ENCODE measurements around the gene UQCRH. TPM values are rescaled to one million over a fixed set of nuclear protein-coding genes. Genes with fewer than 3 reads are reported as not detected.

The UQCRH gene
- total RNA-seq, 1 donor from 2014 or later, result 317 TPM

GRCh38 chr1:46302641-46303037 is 859 bp upstream of the UQCRH start:
- TF ChIP-seq CTCF (IDR thresholded peaks at IDR 0.05; ENCODE audit: unreplicated experiment), result no peak
- Mint-ChIP-seq H3K36me3 (ENCODE audit: low read depth, unreplicated experiment) (peaks cover 16% of the 10 kb centered on the region), H3K27ac (ENCODE audit: unreplicated experiment) (peak overlapping the region; percentile 78), H3K4me3 (ENCODE audit: unreplicated experiment) (peak overlapping the region; percentile 99), H3K27me3 (ENCODE audit: unreplicated experiment) (peaks cover 13% of the 10 kb centered on the region), H3K4me1 (ENCODE audit: unreplicated experiment) (peaks cover 29% of the 10 kb centered on the region), H3K9me3 (ENCODE audit: unreplicated experiment) (no peaks in the 10 kb centered on the region)
- DNase-seq (ENCODE audit: low spot score), result peak; percentile 51

- peaks cover 14% of the 10 kb centered on the region for H3K27me3 Mint-ChIP-seq (ENCODE audit: unreplicated experiment)
- no peak for DNase-seq (ENCODE audit: low spot score)
- H3K27ac Mint-ChIP-seq (ENCODE audit: unreplicated experiment), result peak overlapping the region; percentile 99
- H3K4me1 Mint-ChIP-seq (ENCODE audit: unreplicated experiment), result peaks cover 38% of the 10 kb centered on the region
- peak overlapping the region; percentile 99 for H3K4me3 Mint-ChIP-seq (ENCODE audit: unreplicated experiment)
- no peaks in the 10 kb centered on the region for H3K9me3 Mint-ChIP-seq (ENCODE audit: unreplicated experiment)
- no peak for TF ChIP-seq CTCF (IDR thresholded peaks at IDR 0.05; ENCODE audit: unreplicated experiment)
- peaks cover 13% of the 10 kb centered on the region for H3K36me3 Mint-ChIP-seq (ENCODE audit: low read depth, unreplicated experiment)
These were observed 401 bp downstream of the UQCRH start for GRCh38 chr1:46303872-46304326.

GRCh38 chr1:46306159-46306530 is 2.6 kb downstream of the UQCRH start:
- Mint-ChIP-seq H3K27ac (ENCODE audit: unreplicated experiment) (no peak overlapping the region), H3K4me1 (ENCODE audit: unreplicated experiment) (peaks cover 29% of the 10 kb centered on the region), H3K4me3 (ENCODE audit: unreplicated experiment) (no peak overlapping the region), H3K36me3 (ENCODE audit: low read depth, unreplicated experiment) (peaks cover 26% of the 10 kb centered on the region), H3K27me3 (ENCODE audit: unreplicated experiment) (peaks cover 12% of the 10 kb centered on the region), H3K9me3 (ENCODE audit: unreplicated experiment) (no peaks in the 10 kb centered on the region)
- DNase-seq (ENCODE audit: low spot score), result no peak
- TF ChIP-seq CTCF (IDR thresholded peaks at IDR 0.05; ENCODE audit: unreplicated experiment), result no peak

GRCh38 chr1:46309401-46310159 is 6.1 kb downstream of the UQCRH start:
- Mint-ChIP-seq H3K27me3 (ENCODE audit: unreplicated experiment) (peaks cover 5% of the 10 kb centered on the region), H3K9me3 (ENCODE audit: unreplicated experiment) (no peaks in the 10 kb centered on the region), H3K4me1 (ENCODE audit: unreplicated experiment) (peaks cover 17% of the 10 kb centered on the region), H3K4me3 (ENCODE audit: unreplicated experiment) (peak overlapping the region; percentile 68), H3K27ac (ENCODE audit: unreplicated experiment) (peak overlapping the region; percentile 15), H3K36me3 (ENCODE audit: low read depth, unreplicated experiment) (peaks cover 26% of the 10 kb centered on the region)
- no peak for DNase-seq (ENCODE audit: low spot score)
- TF ChIP-seq CTCF (IDR thresholded peaks at IDR 0.05; ENCODE audit: unreplicated experiment), result no peak

GRCh38 chr1:46310321-46310720 is 6.8 kb downstream of the UQCRH start:
- H3K4me1 Mint-ChIP-seq (ENCODE audit: unreplicated experiment), result peaks cover 17% of the 10 kb centered on the region
- no peak overlapping the region for H3K27ac Mint-ChIP-seq (ENCODE audit: unreplicated experiment)
- H3K36me3 Mint-ChIP-seq (ENCODE audit: low read depth, unreplicated experiment), result peaks cover 28% of the 10 kb centered on the region

More at GRCh38 chr1:46310321-46310720, 6.8 kb downstream of the UQCRH start:
- no peak for DNase-seq (ENCODE audit: low spot score)
- no peak for TF ChIP-seq CTCF (IDR thresholded peaks at IDR 0.05; ENCODE audit: unreplicated experiment)
- H3K9me3 Mint-ChIP-seq (ENCODE audit: unreplicated experiment), result no peaks in the 10 kb centered on the region
- peak overlapping the region; percentile 68 for H3K4me3 Mint-ChIP-seq (ENCODE audit: unreplicated experiment)
- H3K27me3 Mint-ChIP-seq (ENCODE audit: unreplicated experiment), result peaks cover 5% of the 10 kb centered on the region
